Measurements from ENCODE around the gene FMN2. TPM values are rescaled to one million over a fixed set of nuclear protein-coding genes. Genes with fewer than 3 reads are reported as not detected.
"Not testable (repeated sequence)": the region's sequence is repeated elsewhere in the genome, so short reads cannot be mapped to it uniquely, and the experiment has no call there.

The FMN2 gene
- total and polyA plus RNA-seq, 2 experiments from 2014 or later: 0.97 TPM; not detected in 1

DNA sequence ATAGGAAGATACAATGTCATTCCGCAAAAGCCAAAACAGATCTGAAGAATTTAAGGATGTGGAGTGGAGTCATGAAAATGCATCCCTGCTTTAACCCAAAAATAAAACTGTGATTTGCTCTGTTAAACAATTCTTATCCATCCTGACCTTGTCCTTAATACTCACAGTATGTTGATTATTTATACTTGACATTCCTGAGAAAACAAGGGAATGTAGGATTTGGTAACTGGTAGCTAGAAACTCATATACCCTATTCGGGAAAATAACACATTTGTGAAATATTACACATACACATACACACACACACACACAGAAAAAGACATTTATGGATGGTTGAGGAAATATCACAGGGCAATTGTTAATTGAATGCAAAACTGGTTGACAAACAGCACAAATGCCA lies 80.2 kb downstream of the FMN2 start:
- H3K27me3 ChIP-seq: no peaks in the 10 kb centered on the region
- H3K9me2 ChIP-seq (replicated peaks; ENCODE audit: insufficient read depth): no peaks in the 10 kb centered on the region
- no peak overlapping the region for H3K27ac ChIP-seq
- H3K4me1 ChIP-seq (ENCODE audit: insufficient read depth): no peaks in the 10 kb centered on the region
- no peak overlapping the region for H2AFZ ChIP-seq
- H3K36me3 ChIP-seq (replicated peaks; ENCODE audit: insufficient read depth, low read depth): no peaks in the 10 kb centered on the region
- H3K4me3 ChIP-seq: no peak overlapping the region
- DNase-seq (ENCODE audit: low spot score): no peak
- no peak for TF ChIP-seq EZH2phosphoT487 (IDR thresholded peaks at IDR 0.05; ENCODE audit: low read depth, severe bottlenecking, unreplicated experiment)
- TF ChIP-seq EZH2 (IDR thresholded peaks at IDR 0.05; ENCODE audit: borderline replicate concordance): no peak
- TF ChIP-seq, protein P1, sequence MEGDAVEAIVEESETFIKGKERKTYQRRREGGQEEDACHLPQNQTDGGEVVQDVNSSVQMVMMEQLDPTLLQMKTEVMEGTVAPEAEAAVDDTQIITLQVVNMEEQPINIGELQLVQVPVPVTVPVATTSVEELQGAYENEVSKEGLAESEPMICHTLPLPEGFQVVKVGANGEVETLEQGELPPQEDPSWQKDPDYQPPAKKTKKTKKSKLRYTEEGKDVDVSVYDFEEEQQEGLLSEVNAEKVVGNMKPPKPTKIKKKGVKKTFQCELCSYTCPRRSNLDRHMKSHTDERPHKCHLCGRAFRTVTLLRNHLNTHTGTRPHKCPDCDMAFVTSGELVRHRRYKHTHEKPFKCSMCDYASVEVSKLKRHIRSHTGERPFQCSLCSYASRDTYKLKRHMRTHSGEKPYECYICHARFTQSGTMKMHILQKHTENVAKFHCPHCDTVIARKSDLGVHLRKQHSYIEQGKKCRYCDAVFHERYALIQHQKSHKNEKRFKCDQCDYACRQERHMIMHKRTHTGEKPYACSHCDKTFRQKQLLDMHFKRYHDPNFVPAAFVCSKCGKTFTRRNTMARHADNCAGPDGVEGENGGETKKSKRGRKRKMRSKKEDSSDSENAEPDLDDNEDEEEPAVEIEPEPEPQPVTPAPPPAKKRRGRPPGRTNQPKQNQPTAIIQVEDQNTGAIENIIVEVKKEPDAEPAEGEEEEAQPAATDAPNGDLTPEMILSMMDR (IDR thresholded peaks at IDR 0.05; ENCODE audit: poor library complexity): no peak
- H3K79me2 ChIP-seq: no peaks in the 10 kb centered on the region
- no peaks in the 10 kb centered on the region for H4K20me1 ChIP-seq (ENCODE audit: insufficient read depth, poor library complexity, severe bottlenecking)
- no peak overlapping the region for H3K4me2 ChIP-seq
- no peaks in the 10 kb centered on the region for H3K9me3 ChIP-seq (ENCODE audit: low read depth)
- WGBS (ENCODE audit: low lambda C conversion rate, missing lambda C conversion rate): 87% methylated on average over 2 of the region's 2 CpGs

DNA sequence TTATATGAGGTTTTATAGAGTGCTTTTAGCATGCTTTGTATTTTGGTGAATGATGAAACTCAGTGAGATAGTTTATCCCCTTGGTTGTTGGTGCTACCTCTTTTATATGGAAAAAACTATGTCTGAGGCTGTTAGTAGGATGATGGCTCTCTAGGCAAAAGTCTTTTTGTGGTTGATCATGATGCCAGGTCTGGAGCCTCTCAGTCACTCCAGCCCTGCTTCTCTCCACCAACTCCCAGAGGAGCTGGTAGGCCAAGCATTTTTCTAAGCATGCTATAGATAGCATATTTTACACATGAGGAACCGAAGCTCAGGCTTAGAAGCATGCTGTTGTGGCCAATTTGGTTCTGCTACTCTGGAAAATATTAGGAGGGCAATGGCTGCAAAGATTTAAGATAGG lies 82.2 kb downstream of the FMN2 start:
- H3K27ac ChIP-seq: no peak overlapping the region
- TF ChIP-seq, protein P1 (IDR thresholded peaks at IDR 0.05; ENCODE audit: poor library complexity): no peak
- TF ChIP-seq EZH2phosphoT487 (IDR thresholded peaks at IDR 0.05; ENCODE audit: low read depth, severe bottlenecking, unreplicated experiment) (no peak), EZH2 (IDR thresholded peaks at IDR 0.05; ENCODE audit: borderline replicate concordance) (no peak)
- 70% methylated on average over 1 of the region's 1 CpG for WGBS (ENCODE audit: low lambda C conversion rate, missing lambda C conversion rate)

DNA sequence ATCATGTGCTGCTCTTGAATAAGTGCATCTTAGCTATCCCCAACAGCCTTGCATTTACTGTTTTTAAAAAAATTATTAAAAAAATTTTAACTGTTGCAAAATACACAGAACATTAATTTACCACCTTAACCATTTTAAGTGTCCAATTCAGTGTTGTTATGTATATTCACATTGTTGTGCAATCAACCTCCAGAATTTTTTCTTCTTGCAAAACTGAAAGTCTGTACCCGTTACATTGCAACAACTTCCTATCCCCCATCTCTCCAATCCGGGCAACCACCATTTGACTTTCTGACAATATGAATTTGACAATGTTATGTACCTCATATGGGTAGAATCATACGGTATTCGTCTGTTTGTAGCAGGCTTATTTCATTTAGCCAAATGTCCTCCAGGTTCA lies 83.1 kb downstream of the FMN2 start:
- H3K4me1 ChIP-seq (ENCODE audit: insufficient read depth): no peaks in the 10 kb centered on the region
- no peak overlapping the region for H3K27ac ChIP-seq
- H2AFZ ChIP-seq: no peak overlapping the region
- H3K4me3 ChIP-seq: no peak overlapping the region
- no peaks in the 10 kb centered on the region for H3K9me3 ChIP-seq (ENCODE audit: low read depth)
- no peaks in the 10 kb centered on the region for H3K27me3 ChIP-seq
- H3K79me2 ChIP-seq: no peaks in the 10 kb centered on the region
- H4K20me1 ChIP-seq (ENCODE audit: insufficient read depth, poor library complexity, severe bottlenecking): no peaks in the 10 kb centered on the region
- no peaks in the 10 kb centered on the region for H3K9me2 ChIP-seq (replicated peaks; ENCODE audit: insufficient read depth)
- TF ChIP-seq EZH2phosphoT487 (IDR thresholded peaks at IDR 0.05; ENCODE audit: low read depth, severe bottlenecking, unreplicated experiment) (no peak), EZH2 (IDR thresholded peaks at IDR 0.05; ENCODE audit: borderline replicate concordance) (no peak)
- TF ChIP-seq, protein P1 (IDR thresholded peaks at IDR 0.05; ENCODE audit: poor library complexity): no peak
- no peak for DNase-seq (ENCODE audit: low spot score)
- WGBS (ENCODE audit: low lambda C conversion rate, missing lambda C conversion rate): 87% methylated on average over 4 of the region's 4 CpGs
- no peaks in the 10 kb centered on the region for H3K36me3 ChIP-seq (replicated peaks; ENCODE audit: insufficient read depth, low read depth)
- H3K4me2 ChIP-seq: no peak overlapping the region

More for the DNA sequence above, 82.2 kb downstream of the FMN2 start:
- Histone ChIP-seq H3K79me2 (no peaks in the 10 kb centered on the region), H4K20me1 (ENCODE audit: insufficient read depth, poor library complexity, severe bottlenecking) (no peaks in the 10 kb centered on the region), H3K9me2 (replicated peaks; ENCODE audit: insufficient read depth) (no peaks in the 10 kb centered on the region), H2AFZ (no peak overlapping the region), H3K27me3 (no peaks in the 10 kb centered on the region), H3K4me2 (no peak overlapping the region), H3K9me3 (ENCODE audit: low read depth) (no peaks in the 10 kb centered on the region), H3K36me3 (replicated peaks; ENCODE audit: insufficient read depth, low read depth) (no peaks in the 10 kb centered on the region), H3K4me1 (ENCODE audit: insufficient read depth) (no peaks in the 10 kb centered on the region), H3K4me3 (no peak overlapping the region)
- no peak for DNase-seq (ENCODE audit: low spot score)

DNA sequence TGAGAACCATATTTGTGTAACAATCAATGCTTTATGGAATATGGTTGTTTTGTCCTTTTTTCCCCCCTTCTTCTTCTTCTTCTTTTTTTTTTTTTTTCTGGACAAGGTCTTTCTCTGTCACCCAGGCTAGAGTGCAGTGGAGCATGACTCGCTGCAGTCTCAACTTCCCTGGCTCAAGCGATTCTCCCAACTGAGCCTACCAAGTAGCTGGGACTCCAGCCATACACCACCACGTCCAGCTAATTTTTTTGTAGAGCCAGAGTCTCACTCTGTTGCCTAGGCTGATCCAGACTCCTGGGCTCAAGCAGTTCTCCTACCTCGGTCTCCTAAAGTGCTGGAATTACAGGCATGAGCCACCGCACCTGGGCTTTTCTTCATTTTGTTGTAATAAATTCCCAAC lies 86.7 kb downstream of the FMN2 start:
- 96% methylated on average over 5 of the region's 5 CpGs for WGBS (ENCODE audit: low lambda C conversion rate, missing lambda C conversion rate)
- Histone ChIP-seq H3K4me1 (ENCODE audit: insufficient read depth) (no peaks in the 10 kb centered on the region), H3K4me2 (no peak overlapping the region), H2AFZ (no peak overlapping the region), H3K4me3 (no peak overlapping the region), H3K36me3 (replicated peaks; ENCODE audit: insufficient read depth, low read depth) (no peaks in the 10 kb centered on the region), H3K79me2 (no peaks in the 10 kb centered on the region), H3K27me3 (no peaks in the 10 kb centered on the region), H3K27ac (no peak overlapping the region), H3K9me2 (replicated peaks; ENCODE audit: insufficient read depth) (no peaks in the 10 kb centered on the region), H3K9me3 (ENCODE audit: low read depth) (no peaks in the 10 kb centered on the region), H4K20me1 (ENCODE audit: insufficient read depth, poor library complexity, severe bottlenecking) (no peaks in the 10 kb centered on the region)
- TF ChIP-seq EZH2phosphoT487 (IDR thresholded peaks at IDR 0.05; ENCODE audit: low read depth, severe bottlenecking, unreplicated experiment) (no peak), EZH2 (IDR thresholded peaks at IDR 0.05; ENCODE audit: borderline replicate concordance) (no peak)
- TF ChIP-seq, protein P1 (IDR thresholded peaks at IDR 0.05; ENCODE audit: poor library complexity): no peak
- no peak for DNase-seq (ENCODE audit: low spot score)

DNA sequence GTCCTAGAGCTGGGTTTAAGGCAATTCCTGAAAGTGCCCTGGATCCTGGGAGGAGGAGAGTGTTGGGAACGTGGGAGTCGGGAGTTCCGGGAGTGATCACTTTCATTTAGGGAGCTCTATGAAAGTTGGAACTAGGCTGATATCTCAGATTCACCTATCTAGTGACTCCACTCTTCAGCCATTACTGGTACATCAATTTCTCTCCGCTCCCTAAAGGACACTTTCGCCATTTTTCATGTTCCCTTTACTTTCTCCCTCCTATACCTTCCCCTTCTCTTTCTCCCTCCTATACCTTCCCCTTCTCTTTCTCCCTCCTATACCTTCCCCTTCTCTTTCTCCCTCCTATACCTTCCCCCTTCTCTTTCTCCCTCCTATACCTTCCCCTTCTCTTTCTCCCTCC lies 93.0 kb downstream of the FMN2 start:
- 86% methylated on average over 5 of the region's 5 CpGs for WGBS (ENCODE audit: low lambda C conversion rate, missing lambda C conversion rate)
- not testable (repeated sequence) for H3K9me2 ChIP-seq (replicated peaks; ENCODE audit: insufficient read depth); H3K4me2 ChIP-seq; H4K20me1 ChIP-seq (ENCODE audit: insufficient read depth, poor library complexity, severe bottlenecking); H3K79me2 ChIP-seq; H3K9me3 ChIP-seq (ENCODE audit: low read depth); H2AFZ ChIP-seq; H3K4me1 ChIP-seq (ENCODE audit: insufficient read depth); H3K36me3 ChIP-seq (replicated peaks; ENCODE audit: insufficient read depth, low read depth); H3K4me3 ChIP-seq; DNase-seq (ENCODE audit: low spot score); H3K27ac ChIP-seq
- H3K27me3 ChIP-seq: peaks cover 15% of the 10 kb centered on the region
